GM19452 (cell line): ENCODE results near the gene SUSD1.

Experiments used
- ATAC-seq: cut with Tn5 transposase; IDR thresholded peaks from one replicate; pipeline ENCODE4 v1.9.1; 2021; ENCODE audit not compliant: unreplicated experiment

Gene SUSD1

DNA sequence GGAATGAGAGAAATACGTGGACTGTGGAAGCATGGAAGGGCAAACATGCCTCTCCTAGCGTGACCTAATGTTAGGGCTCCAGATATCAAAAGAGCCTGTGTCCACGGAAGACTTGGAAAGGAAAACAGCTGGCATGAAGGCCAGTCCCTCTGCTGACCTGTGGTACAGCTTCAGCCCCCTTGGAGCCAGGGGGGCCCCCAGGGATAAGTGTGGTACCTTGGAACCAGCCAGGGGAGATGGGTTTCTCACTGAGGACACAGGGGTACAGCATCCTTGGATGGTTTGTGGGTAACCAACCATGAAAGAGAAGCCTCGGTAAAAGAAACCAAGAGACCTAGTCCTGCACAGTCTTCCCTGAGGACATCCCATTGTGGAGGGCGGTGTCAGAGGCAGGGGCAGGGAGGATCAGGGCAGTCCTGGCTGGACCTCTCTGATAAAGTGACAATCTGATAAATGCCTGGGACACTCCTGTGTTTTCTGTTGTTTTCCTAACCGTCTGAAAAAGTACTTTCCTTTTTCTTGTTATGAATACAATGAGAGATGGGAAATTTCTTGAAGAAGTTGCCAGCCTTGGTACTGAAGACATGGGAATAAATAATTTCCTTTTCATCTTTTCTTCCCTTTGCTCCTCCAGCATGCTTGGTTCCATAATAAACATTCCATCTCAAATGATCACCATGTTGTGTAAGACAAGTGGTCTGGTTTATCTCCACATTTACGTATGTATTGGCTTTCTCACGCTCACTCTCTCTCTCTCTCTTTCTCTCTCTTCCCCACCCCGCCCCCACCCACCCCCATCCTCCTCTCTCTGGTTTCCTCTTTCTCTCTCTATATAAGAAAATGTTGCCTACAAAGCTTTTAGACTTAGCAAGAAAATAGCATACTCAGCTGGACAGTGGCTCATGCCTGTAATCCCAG lies 102.1 kb downstream of the SUSD1 start:
- no peak for ATAC-seq

DNA sequence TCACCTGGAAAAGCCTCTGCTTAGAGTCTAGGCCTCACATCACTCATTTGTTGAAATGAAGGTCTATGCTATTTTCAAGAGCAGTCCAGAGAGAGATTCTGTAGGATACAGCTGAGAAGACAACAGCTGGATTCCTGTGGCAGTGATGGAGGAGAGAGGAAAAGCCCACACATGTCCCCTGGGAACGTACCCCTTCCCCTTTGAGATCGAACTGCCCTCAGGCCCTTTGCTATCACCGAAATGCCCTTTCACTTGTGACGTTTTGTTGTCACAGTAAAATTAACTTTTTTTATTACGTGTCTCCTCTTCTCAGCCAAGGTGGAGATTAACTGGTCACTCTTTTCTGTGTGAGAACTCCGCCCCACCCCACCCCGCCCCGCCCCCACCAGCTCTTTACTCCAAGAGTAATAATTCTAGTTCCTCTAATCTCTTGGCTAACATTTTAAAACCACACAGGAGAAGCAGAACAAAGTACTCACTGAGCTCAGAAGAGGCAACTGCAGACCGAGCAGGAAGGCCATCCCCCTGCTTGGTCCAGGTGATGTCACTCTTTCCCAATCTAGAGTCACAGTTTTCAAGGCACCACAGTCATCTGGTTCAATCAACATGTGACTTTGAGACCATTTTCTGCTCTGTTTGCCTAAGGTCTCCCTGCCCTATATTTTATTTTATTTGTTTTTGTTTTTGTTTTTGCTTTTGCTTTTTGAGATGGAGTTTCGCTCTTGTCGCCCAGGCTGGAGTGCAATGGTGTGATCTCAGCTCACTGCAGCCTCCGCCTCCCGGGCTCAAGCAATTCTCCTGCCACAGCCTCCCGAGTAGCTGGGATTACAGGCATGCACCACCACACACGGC lies 105.6 kb downstream of the SUSD1 start:
- ATAC-seq, result no peak

DNA sequence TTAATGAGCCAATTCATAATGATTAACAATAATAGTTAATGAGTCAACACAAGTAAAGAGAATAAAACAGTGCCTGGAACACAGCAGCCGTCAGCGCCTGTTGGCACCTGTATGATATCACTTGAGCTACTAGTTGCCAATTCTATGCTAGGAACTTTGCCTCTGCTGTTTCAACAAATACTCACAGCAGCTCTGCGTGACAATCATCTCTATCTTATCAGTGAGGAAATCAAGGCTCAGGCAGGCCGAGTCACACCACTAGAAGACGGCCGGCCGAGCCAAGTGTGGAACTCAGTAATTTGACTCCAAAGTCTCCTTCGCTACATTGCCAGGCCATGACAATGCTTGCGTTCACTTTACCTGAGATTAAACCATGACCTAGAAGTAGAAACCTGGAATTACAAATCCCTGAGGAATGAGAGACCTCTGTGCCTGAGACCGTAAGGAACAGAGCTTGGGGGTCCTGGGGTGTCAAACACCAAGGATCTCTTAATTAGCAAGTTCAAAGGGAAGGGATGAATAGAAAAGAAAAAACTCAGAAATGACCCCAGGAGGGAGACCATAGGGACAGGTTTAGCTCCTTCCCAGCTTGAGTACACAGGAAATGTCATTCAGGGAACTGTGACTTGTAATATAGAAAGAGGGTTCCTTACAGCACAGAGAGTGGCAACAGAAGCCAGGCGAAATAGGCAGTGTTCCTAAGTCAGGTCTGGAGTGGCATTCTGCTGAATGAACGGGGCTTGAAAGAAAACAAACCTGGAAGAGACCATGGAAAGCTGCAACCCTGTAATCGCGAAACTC lies 109.1 kb downstream of the SUSD1 start:
- no peak for ATAC-seq

DNA sequence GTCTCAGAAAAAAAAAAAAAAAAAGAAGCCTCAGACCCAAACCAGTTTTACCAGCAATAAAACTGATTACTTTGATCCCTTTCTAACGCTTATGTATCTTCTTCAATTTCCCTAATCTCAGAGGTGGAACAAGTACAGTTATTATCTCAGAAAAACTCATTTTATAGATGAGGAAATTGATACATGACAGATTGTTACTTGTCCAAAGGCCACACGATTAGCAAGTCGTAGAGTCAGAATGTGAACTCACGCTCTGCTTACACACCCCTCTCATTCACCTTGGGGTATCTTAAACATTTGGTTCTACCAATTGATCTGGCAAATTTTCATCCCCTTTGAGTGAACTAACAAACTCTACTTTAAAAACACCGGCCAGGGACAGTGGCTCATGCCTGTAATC lies 110.2 kb downstream of the SUSD1 start:
- ATAC-seq, result no peak

DNA sequence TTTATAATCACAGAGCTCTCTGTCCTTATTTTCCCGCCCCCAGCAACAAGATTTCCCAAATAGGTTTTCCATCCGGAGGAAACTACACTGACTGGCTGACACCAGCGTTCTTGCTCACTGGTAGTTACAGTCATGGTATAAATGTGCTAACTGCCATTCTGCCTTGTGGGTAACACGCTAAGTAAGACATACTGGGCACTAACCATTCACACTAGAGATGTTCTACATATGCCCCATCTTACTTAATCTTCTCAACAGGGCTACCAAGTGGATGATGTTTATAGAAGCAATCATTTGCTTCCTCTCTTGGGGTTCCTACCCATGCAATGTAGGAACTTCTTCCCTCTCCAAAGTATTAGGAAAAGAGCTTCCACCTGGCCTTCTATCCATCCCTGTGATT lies 111.5 kb downstream of the SUSD1 start:
- no peak for ATAC-seq

DNA sequence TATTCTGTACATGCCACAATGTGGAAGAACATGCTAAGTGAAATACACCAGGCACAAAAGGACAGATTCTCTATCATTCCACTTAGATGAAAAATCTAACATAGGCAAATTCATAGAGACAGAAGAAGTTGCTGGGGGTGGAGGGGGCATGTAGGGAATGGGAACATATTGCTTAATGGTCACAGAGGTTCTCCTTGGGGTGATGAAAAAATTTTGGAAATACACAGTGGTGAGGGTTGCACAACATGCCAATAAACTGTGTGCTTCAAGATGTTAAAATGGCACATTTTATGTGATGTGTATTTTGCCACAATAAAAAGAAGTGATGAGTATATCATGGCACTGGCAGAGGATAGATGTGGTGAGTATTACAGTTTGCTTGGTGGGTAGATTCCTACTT lies 111.9 kb downstream of the SUSD1 start:
- ATAC-seq, result no peak

DNA sequence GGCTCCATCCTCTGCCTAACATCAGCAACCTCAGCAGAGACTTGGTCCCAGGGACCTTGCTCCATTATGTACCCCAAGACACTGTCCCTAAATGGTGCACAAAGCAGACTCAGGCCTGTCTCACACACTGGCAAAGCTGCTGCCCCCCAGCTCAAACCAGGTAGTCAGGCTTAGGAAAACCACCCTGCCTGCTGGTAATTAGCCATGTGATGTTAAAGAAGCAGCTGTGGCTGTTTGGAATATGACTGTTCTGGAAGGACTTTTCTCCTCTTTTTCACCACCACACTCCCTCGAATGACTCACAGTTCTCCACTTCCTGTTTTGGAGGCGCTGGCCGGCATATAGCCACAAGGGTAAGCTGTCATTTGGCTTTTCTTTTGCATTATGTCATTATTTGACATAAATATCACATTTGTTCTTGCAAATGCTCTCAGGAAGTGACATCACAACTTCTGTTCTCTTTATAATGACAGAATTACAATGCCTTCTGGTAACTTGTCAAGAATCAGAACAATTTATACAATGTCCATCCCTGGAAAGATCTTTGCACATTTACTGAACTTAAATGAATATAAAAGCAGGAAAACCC lies 113.9 kb downstream of the SUSD1 start:
- ATAC-seq, result peak; percentile 87

DNA sequence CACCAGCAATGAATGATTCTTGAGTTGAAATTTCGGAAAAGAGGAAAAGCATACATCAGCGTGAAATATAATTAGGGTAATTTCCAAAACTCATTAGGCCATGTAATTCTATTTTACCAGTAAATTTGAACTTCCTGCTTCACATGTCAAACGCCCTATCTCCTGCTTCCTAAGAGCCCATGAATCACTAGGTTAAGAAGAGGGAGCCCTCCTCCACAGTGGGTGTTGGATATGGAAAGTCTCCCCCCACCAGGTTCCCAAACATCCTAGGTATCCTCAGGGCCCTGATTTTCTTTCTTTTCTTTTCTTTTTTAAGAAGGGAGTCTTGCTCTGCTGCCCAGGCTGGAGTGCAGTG lies 115.2 kb downstream of the SUSD1 start:
- no peak for ATAC-seq

DNA sequence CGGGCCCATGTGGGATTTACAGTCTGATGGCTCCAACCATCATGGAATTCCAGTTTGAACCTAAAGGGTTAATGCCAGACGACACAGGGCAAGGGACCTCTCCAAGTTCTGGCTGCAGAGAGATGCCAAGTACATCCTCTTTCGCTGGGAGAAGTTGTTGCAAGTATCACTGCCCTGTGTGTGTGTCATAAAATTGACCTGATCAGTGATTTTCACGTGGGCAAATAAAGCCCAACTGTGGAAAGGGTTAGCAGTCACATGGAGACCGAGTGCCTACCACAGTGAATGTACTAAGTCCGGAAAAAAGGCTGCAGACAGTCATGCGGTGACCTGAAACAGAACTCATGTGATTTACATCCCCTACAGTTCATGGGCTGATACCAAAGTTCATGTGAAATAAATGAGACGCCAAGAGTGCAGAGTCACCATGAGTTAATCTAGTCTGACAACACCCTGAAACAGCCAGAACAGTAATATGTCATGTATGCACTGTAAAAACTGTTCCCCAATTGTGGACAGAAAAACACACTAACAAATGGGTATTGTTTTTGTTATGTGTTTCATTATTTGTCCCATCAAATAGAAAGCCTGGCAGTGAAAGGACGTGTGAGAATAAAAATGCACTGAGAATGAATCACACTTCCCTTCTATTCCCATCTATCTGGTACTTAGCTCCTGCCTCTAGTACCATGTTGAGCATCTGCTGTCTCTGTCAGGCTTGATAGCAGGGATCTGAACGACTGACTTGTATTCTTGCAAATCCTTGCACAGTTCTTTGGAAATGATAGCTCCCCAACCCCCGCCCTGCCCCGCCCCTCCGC lies 115.7 kb downstream of the SUSD1 start:
- ATAC-seq, result no peak

DNA sequence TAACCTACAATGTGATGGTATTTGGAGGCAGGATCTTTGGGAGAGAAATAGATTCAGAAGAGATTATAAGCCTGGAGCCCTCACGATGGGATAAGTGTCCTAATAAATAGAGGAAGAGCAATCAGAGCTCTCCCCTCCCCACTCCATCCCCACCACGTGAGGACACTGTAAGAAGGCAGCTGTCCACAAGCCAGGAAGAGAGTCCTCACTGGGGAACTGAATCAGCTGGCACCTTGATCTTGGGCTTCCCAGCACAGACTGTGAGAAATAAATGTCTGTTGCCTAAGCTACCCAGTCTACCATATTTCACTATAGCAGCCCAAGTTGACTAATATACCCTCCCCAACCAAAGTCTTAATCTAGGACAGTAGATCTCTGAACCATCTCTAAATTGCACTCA lies 118.1 kb downstream of the SUSD1 start:
- no peak for ATAC-seq

DNA sequence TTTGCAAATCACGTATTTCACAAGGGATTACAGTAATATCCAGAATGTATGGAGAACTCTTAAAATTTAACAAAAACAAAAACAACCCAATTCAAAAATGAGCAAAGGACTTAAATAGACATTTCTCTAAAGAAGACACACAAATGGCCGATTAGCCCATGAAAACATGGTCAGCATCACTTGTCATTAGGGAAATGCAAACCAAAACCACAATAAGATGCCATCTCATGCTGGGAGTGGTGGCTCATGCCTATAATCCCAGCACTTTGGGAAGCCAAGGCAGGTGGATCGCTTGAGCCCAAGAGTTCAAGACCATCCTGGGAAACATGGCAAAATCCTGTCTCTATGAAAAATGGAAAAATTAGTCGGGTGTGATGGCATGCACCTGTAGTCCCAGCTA lies 120.2 kb downstream of the SUSD1 start:
- no peak for ATAC-seq

DNA sequence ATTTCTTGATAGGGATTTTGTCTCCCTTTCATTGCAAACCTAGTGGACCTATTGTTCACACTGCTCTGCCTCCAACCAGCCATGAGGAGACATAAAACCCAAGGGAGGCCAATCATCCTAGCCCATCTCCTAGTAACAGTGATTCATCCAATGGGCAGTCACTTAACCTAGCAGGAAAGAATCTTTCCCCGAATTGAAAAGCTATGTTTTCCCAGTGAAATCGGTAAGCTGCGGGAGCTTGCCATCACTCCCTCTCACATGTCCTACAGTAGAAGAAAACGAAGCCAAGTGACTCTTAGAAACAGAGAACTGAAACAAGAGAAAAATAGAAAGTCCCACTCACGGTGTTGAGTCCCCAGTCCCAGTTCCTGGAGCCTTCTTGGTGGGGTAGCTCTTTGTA lies 123.3 kb downstream of the SUSD1 start:
- ATAC-seq, result no peak

DNA sequence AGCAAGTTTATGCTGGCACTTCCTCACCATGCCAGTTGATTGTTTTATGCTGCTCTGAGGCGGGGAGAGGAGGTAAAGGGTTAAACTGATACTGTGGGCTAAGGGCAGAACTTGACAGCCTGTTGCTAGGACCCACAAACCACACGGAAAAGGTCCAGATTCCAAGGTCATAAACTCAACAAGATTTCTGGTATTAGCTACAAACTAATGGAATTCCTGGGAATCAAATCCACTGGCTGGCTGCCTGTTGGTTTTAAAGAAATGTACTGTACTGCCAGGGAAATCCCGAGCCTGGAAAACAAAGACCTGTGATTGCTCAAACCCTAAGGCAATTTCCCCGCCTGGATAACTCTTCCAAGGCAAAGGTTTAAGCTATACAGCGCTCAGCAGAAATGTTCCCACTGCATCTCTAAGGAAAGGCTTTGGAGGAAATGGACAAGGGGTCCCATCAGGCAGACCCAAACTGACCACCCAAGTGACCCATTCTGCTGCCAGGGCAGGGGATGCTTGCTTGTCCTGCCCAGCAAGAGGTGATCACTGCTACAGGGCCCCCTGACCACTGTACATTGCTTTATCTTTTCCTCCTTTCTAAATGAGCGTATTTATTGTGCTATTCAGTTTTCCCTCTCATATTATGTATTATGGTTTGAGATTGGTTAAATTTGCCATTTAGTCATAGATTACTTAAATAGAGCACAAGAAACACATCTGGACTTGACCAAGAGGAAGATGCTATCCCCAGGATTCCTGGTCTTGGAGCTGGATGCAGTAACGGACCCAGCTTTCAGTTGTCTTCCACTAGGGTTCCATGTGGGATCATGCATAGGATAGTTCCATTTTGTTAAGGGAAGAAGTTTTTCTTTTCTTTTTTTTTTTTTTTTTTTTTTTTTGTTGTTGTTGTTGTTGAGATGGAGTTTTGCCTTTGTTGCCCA lies 124.3 kb downstream of the SUSD1 start:
- ATAC-seq, result no peak

DNA sequence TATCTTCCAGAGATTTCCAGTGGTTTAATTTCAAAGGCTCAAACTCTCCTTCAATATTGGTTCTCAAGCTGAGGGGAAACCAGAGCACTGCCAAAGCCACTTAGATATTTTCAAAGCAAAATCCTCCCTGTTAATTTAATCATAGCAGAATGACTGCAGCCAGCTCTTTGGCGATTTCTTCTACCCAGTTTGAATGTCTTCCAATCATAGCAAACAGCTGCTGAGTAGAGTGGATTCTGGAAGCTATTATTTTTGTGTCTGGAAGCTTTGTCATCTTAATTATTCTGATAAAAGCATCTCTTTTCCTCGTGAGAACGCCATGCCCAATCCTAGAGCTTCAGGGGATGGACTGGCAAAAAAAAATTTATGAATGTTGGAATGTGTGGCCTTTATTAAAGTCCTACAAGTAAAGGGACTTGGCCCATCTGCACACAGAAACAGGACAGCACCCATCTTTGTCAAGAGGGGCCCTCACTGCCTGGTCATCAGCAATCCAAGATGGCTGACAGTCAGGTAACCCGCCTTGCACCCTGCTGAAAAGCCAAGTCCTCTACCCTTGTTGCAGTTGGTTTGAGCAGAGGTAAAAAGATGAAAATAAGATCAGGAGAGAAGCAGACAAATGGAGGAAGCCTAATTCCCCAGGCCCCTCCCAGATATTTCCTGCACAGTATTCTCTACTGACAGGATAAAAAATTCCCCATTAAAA lies 125.1 kb downstream of the SUSD1 start:
- no peak for ATAC-seq

DNA sequence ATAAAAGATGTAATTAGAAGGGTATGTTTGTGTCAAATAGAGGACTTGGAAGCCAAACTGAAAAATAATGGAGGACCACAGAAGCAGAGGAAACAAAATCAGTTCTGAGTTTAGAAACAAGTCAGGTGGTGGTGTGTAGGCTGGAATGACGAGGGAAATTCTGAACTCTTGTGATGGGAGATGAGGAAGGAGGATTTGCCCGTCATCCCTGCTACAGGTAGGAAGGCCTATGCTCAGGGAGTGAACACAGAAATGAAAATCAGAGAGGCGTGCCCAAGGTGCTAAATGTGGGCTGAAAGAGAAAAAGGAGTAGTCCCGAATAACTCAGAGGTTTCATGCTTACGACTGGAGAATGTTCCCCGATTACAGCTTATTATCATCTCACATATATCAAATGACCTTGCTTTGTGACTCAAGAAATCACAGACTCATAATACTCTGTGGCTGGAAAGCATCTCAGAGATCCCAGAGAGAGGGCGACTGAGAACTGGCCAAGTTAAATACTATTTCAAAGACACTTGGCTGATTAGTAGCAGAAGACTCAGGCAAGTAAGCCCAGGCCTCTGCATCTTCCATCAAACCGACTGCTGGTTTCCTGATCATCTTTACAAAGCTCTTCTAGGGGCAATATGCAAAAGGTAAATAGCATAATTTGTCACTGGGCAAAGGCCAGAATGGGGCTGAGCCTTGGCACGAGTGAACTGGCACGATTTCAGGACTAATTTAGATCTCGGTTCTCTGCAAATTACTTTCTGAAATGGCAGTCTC lies 126.0 kb downstream of the SUSD1 start:
- ATAC-seq, result no peak

DNA sequence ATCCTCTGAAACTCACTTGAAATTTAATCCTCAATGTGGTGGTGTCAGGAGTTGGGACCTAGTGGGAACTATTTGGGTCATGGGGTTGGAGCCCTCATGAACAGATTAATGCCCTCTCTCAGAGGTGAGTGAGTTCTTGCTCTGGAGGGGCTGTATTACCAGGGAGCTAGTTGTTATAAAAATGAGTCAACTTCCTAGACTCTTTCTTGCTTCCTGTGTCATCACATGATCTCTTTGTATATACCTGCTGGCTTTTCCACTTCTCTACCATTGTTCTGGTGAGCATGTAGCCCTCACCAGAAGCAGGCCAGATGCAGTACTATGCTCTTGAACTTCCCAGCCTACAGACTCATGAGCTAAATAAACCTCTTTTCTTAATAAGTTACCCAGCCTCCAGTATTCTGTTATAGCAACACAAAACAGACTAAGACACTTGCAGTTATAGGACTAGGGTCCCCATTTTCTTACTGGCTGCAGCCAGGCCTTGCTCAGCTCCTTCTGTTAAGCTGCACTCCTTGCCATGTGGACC lies 127.5 kb downstream of the SUSD1 start:
- ATAC-seq, result no peak

DNA sequence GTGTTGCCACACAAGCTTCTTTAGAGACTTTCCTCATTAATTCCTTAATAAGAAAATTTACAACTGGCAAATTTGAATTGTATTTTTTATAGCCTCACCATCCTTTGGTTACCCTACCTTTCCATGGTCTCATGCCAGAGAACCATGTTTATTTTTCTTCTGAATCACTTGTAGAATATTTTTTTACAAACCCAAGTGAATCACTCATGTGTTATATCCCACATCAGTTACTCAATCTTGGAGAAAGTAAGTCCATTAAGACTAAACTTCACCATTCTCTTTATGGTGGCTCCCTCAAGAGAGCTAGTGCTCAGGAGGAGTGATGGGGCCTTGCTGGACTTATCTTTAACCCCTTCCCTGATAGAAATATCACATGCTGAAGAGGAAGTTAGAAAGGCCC lies 128.9 kb downstream of the SUSD1 start:
- ATAC-seq, result no peak
